ENCODE measurements around the gene CPNE6.

- no peak for TF ChIP-seq EP300 (IDR thresholded peaks at IDR 0.05)
- TF ChIP-seq CBX2 (IDR thresholded peaks at IDR 0.05; ENCODE audit: borderline replicate concordance, low read depth): no peak
- TF ChIP-seq, protein P1, sequence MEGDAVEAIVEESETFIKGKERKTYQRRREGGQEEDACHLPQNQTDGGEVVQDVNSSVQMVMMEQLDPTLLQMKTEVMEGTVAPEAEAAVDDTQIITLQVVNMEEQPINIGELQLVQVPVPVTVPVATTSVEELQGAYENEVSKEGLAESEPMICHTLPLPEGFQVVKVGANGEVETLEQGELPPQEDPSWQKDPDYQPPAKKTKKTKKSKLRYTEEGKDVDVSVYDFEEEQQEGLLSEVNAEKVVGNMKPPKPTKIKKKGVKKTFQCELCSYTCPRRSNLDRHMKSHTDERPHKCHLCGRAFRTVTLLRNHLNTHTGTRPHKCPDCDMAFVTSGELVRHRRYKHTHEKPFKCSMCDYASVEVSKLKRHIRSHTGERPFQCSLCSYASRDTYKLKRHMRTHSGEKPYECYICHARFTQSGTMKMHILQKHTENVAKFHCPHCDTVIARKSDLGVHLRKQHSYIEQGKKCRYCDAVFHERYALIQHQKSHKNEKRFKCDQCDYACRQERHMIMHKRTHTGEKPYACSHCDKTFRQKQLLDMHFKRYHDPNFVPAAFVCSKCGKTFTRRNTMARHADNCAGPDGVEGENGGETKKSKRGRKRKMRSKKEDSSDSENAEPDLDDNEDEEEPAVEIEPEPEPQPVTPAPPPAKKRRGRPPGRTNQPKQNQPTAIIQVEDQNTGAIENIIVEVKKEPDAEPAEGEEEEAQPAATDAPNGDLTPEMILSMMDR (IDR thresholded peaks at IDR 0.05): no peak
- no peak for TF ChIP-seq NPAS2 (CRISPR knock-in tag; IDR thresholded peaks at IDR 0.05; ENCODE audit: borderline replicate concordance)
- no peak for TF ChIP-seq EHMT2 (IDR thresholded peaks at IDR 0.05; ENCODE audit: low read depth)
Measured at GRCh38 chr14:24064856-24065255, 6.5 kb upstream of the CPNE6 start.

Measured in A549 (cell line).